ENCODE data around the gene SPINDOC. TPM values are rescaled to one million over a fixed set of nuclear protein-coding genes. Genes with fewer than 3 reads are reported as not detected.

The SPINDOC gene
- total and polyA plus RNA-seq, 9 of the 15 experiments (the other 6 are each of a cell fraction or from before 2014, with no cell fraction given): 0.70 to 36.3 (median 19.6) TPM

DNA sequence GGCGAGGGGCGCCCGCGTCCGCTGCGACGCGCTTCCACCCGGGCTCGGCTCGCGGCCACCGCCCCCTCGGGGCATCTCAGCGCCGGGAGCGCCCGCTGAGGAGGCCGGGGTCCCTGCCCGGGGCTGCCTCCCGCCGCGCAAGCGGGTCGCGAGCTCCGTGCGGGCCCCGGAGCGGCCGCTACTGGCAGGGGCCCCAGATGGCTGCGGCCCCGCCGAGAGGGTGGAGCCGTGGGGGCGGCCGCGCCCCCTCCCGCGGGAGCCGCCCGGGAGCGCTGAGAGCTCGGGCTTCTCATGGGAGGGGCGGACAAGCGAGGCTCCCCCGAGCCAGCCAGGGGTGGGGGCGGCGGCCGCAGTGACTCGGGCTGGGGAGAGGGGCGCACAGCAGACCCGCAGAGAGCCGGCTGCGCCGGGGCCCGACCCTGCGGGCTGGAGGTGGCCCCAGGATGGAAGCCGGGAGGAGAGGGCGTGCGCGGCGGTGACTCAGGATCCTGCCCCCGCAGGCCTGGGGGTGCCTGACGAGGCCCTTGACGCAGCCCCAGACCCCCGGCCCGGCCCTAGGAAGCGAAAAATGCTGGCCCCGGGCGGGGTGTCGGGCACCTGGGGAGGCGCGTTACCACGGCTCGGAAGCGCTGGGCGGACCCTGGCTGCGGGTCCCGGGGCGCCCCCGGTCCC lies 44.1 kb upstream of the SPINDOC start (continued):
- no peak for TF ChIP-seq PCBP1 (IDR thresholded peaks at IDR 0.05; ENCODE audit: low read depth, low read length, poor library complexity, severe bottlenecking)
- TF ChIP-seq LEF1 (IDR thresholded peaks at IDR 0.05): no peak
- TF ChIP-seq ZNF445 (CRISPR knock-in tag; IDR thresholded peaks at IDR 0.05; ENCODE audit: low read depth): no peak
- TF ChIP-seq L3MBTL2 (IDR thresholded peaks at IDR 0.05): peak; percentile 27; the same call in 1 of the 2 replicates
- TF ChIP-seq, protein P1, sequence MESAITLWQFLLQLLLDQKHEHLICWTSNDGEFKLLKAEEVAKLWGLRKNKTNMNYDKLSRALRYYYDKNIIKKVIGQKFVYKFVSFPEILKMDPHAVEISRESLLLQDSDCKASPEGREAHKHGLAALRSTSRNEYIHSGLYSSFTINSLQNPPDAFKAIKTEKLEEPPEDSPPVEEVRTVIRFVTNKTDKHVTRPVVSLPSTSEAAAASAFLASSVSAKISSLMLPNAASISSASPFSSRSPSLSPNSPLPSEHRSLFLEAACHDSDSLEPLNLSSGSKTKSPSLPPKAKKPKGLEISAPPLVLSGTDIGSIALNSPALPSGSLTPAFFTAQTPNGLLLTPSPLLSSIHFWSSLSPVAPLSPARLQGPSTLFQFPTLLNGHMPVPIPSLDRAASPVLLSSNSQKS (CRISPR knock-in tag; IDR thresholded peaks at IDR 0.05): no peak
- TF ChIP-seq HNRNPH1 (optimal IDR thresholded peaks at IDR 0.05; ENCODE audit: low read depth, low read length): no peak
- TF ChIP-seq RB1 (IDR thresholded peaks at IDR 0.05; ENCODE audit: low read depth): peak; percentile 33; the same call in 1 of the 2 replicates
- TF ChIP-seq HSF4 (CRISPR knock-in tag; IDR thresholded peaks at IDR 0.05; ENCODE audit: borderline replicate concordance): no peak
- TF ChIP-seq KAT2B (IDR thresholded peaks at IDR 0.05; ENCODE audit: low read depth, low read length): no peak
- peak; percentile 55 for TF ChIP-seq RBBP5 (IDR thresholded peaks at IDR 0.05; ENCODE audit: borderline replicate concordance, insufficient read depth, low read length, poor library complexity, severe bottlenecking)
- peak; percentile 46; the same call in 1 of the 2 replicates for TF ChIP-seq SIN3B (IDR thresholded peaks at IDR 0.05; ENCODE audit: low read depth)
- TF ChIP-seq EGR1 (conservative IDR thresholded peaks at IDR 0.05): peak; percentile 72
- TF ChIP-seq ADNP (tag; IDR thresholded peaks at IDR 0.05): no peak
- TF ChIP-seq, protein P2, sequence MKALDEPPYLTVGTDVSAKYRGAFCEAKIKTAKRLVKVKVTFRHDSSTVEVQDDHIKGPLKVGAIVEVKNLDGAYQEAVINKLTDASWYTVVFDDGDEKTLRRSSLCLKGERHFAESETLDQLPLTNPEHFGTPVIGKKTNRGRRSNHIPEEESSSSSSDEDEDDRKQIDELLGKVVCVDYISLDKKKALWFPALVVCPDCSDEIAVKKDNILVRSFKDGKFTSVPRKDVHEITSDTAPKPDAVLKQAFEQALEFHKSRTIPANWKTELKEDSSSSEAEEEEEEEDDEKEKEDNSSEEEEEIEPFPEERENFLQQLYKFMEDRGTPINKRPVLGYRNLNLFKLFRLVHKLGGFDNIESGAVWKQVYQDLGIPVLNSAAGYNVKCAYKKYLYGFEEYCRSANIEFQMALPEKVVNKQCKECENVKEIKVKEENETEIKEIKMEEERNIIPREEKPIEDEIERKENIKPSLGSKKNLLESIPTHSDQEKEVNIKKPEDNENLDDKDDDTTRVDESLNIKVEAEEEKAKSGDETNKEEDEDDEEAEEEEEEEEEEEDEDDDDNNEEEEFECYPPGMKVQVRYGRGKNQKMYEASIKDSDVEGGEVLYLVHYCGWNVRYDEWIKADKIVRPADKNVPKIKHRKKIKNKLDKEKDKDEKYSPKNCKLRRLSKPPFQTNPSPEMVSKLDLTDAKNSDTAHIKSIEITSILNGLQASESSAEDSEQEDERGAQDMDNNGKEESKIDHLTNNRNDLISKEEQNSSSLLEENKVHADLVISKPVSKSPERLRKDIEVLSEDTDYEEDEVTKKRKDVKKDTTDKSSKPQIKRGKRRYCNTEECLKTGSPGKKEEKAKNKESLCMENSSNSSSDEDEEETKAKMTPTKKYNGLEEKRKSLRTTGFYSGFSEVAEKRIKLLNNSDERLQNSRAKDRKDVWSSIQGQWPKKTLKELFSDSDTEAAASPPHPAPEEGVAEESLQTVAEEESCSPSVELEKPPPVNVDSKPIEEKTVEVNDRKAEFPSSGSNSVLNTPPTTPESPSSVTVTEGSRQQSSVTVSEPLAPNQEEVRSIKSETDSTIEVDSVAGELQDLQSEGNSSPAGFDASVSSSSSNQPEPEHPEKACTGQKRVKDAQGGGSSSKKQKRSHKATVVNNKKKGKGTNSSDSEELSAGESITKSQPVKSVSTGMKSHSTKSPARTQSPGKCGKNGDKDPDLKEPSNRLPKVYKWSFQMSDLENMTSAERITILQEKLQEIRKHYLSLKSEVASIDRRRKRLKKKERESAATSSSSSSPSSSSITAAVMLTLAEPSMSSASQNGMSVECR (CRISPR knock-in tag; IDR thresholded peaks at IDR 0.05): no peak
- TF ChIP-seq CHD1 (IDR thresholded peaks at IDR 0.05; ENCODE audit: low read length): no peak
- TF ChIP-seq SRSF7 (optimal IDR thresholded peaks at IDR 0.05; ENCODE audit: low read depth, low read length): no peak
- TF ChIP-seq, protein P3, sequence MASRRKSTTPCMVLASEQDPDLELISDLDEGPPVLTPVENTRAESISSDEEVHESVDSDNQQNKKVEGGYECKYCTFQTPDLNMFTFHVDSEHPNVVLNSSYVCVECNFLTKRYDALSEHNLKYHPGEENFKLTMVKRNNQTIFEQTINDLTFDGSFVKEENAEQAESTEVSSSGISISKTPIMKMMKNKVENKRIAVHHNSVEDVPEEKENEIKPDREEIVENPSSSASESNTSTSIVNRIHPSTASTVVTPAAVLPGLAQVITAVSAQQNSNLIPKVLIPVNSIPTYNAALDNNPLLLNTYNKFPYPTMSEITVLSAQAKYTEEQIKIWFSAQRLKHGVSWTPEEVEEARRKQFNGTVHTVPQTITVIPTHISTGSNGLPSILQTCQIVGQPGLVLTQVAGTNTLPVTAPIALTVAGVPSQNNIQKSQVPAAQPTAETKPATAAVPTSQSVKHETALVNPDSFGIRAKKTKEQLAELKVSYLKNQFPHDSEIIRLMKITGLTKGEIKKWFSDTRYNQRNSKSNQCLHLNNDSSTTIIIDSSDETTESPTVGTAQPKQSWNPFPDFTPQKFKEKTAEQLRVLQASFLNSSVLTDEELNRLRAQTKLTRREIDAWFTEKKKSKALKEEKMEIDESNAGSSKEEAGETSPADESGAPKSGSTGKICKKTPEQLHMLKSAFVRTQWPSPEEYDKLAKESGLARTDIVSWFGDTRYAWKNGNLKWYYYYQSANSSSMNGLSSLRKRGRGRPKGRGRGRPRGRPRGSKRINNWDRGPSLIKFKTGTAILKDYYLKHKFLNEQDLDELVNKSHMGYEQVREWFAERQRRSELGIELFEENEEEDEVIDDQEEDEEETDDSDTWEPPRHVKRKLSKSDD (conservative IDR thresholded peaks at IDR 0.05; ENCODE audit: low read length): no peak
- TF ChIP-seq ZNF707 (CRISPR knock-in tag; conservative IDR thresholded peaks at IDR 0.05): no peak
- TF ChIP-seq IRF2 (CRISPR knock-in tag; IDR thresholded peaks at IDR 0.05): no peak

All from K562 (cell line).